ENCODE data around the gene CDH16.

The CDH16 gene

GRCh38 chr16:66926171-66926947 lies 7.7 kb upstream of the CDH16 start:
- no peak for DNase-seq

- DNase-seq, result no peak
These were observed 6.7 kb upstream of the CDH16 start, which contains the start of gene RRAD for GRCh38 chr16:66925322-66925840. Gene RRAD, minus strand, starts transcription at chr16:66925535. Its CDS starts 356 bp downstream, at chr16:66925179.

GRCh38 chr16:66924527-66925321 lies 6.0 kb upstream of the CDH16 start:
- DNase-seq, result no peak

- no peak for DNase-seq
These were observed 5.2 kb upstream of the CDH16 start for GRCh38 chr16:66923866-66924265.

GRCh38 chr16:66923247-66923731 lies 4.6 kb upstream of the CDH16 start:
- no peak for DNase-seq

- DNase-seq, result no peak
These were observed 3.2 kb upstream of the CDH16 start for GRCh38 chr16:66921729-66922450.

- no peak for DNase-seq
These were observed 2.4 kb upstream of the CDH16 start for GRCh38 chr16:66920924-66921680.

- DNase-seq, result no peak
These were observed 1.6 kb upstream of the CDH16 start for GRCh38 chr16:66920299-66920590.

GRCh38 chr16:66919569-66920298 lies 1.0 kb upstream of the CDH16 start:
- DNase-seq, result no peak

GRCh38 chr16:66918355-66918754 lies 330 bp downstream of the CDH16 start:
- no peak for DNase-seq

GRCh38 chr16:66917741-66918140 lies 944 bp downstream of the CDH16 start:
- DNase-seq, result no peak

- no peak for DNase-seq
These were observed 2.2 kb downstream of the CDH16 start for GRCh38 chr16:66916518-66916917.

GRCh38 chr16:66915041-66915440 lies 3.6 kb downstream of the CDH16 start:
- no peak for DNase-seq

- DNase-seq, result no peak
These were observed 4.1 kb downstream of the CDH16 start for GRCh38 chr16:66914541-66914940.

GRCh38 chr16:66913711-66914110 lies 5.0 kb downstream of the CDH16 start:
- no peak for DNase-seq

GRCh38 chr16:66913081-66913480 lies 5.6 kb downstream of the CDH16 start:
- no peak for DNase-seq

- DNase-seq, result no peak
These were observed 6.9 kb downstream of the CDH16 start for GRCh38 chr16:66911801-66912200.

- no peak for DNase-seq
These were observed 7.6 kb downstream of the CDH16 start for GRCh38 chr16:66911112-66911511.

GRCh38 chr16:66910175-66910940 lies 8.3 kb downstream of the CDH16 start:
- DNase-seq, result no peak

GRCh38 chr16:66908762-66909559 lies 9.7 kb downstream of the CDH16 start:
- no peak for DNase-seq
